ENCODE results near the gene C9orf85.
"Not testable (repeated sequence)": the region's sequence is repeated elsewhere in the genome, so short reads cannot be mapped to it uniquely, and the experiment has no call there.

C9orf85 gene, protein sequence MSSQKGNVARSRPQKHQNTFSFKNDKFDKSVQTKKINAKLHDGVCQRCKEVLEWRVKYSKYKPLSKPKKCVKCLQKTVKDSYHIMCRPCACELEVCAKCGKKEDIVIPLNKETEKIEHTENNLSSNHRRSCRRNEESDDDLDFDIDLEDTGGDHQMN

DNA sequence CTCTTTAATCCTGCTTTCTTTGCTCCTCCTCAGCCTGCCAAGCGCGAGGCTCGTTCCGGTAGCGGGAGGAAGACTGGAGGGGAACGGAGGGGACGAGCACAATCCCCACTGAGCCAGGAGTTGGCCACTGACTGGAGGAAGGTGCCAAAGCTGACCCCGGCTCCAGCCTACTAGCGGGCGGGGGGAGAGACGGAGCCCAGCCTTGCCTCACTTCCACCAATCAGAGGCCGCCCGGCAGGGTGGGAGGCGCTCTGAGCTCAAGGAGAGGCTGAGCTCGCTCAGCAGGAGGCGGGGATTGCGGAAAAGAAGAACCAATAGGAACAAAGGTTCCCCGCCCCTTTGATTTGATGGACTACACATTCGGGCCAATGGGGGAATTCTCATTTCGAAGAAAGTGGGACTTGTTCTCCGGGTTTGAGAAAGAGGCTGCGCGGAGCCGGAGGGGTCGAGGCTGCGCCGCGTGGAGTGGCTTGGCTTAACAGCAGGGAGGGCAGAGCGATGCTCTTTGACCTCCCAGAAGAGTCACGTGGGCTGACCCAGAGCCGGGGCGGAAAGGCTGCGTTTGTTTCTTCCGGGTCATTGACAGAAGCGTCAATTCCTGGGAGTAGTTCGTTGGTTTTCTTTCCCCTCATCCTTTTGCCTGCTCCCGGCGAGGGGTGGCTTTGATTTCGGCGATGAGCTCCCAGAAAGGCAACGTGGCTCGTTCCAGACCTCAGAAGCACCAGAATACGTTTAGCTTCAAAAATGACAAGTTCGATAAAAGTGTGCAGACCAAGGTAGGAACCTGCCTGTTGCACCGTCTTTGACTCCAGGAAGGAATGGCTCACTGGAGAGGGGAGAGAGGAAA lies at the start of gene C9orf85, which contains the start of gene ABHD17B:
TSS of gene C9orf85 (plus strand) at position 579 of the 847 bp plus-strand sequence. CDS start at position 675, 96 bp downstream.
TSS of gene ABHD17B (minus strand) at position 133 of the 847 bp plus-strand sequence. CDS start 36,113 bp downstream, outside the sequence.
- peak; percentile 96 for DNase-seq

- DNase-seq: no peak
Measured at GRCh38 chr9:71863631-71864030, 47.8 kb upstream of the C9orf85 start.

GRCh38 chr9:71875345-71875744 lies 36.1 kb upstream of the C9orf85 start:
- no peak for DNase-seq

DNA sequence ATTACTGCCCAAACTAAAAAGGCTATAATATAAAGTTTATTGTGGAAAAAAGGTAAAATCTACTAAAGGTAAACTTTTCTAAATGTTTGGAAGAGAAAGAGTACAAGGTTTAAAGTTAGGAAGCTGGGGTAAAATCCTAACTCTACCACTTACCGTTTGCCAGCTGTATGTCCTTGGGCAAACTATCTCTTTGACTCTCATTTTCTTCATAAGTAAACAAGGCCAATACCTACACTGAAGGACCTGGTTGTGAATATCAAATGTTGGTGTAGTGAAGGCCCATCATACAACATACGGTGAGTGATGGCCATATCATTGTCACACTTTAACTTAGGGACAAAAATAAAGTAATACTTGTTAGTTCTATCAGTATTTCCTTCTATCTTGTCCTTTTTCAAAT lies 35.3 kb upstream of the C9orf85 start:
- DNase-seq: no peak

GRCh38 chr9:71876829-71877228 lies 34.6 kb upstream of the C9orf85 start:
- DNase-seq: no peak

- no peak for DNase-seq
Measured at GRCh38 chr9:71878327-71879274, 32.8 kb upstream of the C9orf85 start.

GRCh38 chr9:71879644-71880174 lies 31.7 kb upstream of the C9orf85 start:
- no peak for DNase-seq

- no peak for DNase-seq
Measured at GRCh38 chr9:71884005-71884404, 27.4 kb upstream of the C9orf85 start.

DNA sequence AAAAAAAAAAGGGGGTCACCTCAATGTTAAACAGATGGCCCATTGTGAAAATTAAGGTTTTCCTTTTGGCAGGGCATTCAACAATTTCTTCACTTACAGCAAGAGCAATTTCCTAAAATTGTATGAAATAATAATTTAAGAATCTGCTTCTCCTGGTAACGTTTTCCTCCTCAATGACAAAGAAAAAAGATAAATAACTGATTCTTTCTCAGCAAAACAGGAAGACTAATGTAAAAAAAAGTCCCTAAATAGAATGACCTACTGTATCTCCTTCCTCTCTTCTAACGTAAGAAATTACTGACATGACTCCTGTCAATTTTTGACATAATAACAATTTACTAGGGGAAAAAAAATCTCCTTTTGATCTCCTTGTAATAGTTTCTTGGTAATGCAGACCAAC lies 26.0 kb upstream of the C9orf85 start:
- DNase-seq: no peak

DNA sequence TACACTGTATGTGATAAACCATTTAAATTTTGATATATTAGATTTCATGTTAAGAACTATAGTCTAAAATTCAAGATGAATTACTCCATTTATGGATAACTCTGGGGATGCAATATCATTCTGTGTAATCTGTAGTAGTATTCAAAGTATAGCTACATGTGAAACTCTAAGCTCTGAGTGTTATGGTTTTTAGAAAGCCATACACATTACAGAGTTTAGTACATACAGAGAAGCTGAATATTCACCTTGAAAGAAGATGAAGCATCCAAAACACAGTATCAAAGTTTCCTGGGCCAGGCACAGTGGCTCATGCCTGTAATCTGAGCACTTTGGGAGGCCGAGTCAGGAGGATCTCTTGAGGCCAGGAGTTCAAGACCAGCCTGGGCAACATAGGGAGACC lies 25.4 kb upstream of the C9orf85 start:
- DNase-seq: no peak

DNA sequence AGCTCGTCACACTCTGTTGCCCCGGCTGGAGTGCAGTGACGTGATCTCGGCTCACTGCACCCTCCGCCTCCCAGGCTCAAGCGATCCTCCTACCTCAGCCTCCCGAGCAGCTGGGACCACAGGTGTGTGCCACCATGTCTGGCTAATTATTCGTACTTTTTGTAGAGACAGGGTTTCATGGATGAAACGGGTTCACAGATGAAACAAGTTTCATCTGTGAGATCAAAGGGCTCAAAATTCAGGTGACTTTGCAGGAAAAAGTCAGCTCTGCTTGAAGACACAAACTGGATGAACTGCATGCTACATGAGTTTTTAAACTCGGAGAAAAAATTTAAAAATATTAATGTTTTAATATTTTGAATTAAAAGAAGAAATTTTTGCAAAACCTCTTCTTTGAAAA lies 24.9 kb upstream of the C9orf85 start:
- DNase-seq: no peak

- DNase-seq: no peak
Measured at GRCh38 chr9:71887362-71887761, 24.1 kb upstream of the C9orf85 start.

- no peak for DNase-seq
Measured at GRCh38 chr9:71890042-71890679, 21.3 kb upstream of the C9orf85 start.

DNA sequence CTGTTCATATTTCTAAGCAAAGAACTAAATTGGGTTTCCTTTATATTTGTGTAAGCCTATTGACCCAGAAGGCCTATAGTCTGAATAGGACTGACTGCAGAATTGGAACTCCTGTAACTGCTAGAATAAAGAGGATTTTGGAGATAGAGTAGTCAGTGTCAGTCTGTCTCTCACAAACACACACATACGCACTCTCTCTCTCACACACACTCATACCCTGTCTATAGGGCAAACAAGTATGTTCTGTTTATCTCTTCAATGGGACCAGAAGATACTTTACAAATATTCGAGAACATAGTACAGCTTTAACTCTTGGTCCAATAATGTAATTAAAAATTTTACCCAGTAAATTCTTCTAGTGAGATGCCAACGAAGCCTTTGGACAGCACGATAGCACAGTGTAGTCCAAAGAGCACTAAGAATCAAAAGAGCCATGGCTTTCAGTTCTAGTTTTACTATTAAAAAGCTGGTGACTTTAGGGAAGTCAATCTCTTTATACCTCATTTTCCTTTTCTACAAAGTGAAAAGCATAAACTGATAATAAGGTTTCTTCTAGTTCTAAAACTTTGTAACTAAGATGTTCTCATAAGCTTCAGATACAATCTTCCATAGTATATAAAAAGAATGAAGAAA lies 19.8 kb upstream of the C9orf85 start:
- no peak for DNase-seq

DNA sequence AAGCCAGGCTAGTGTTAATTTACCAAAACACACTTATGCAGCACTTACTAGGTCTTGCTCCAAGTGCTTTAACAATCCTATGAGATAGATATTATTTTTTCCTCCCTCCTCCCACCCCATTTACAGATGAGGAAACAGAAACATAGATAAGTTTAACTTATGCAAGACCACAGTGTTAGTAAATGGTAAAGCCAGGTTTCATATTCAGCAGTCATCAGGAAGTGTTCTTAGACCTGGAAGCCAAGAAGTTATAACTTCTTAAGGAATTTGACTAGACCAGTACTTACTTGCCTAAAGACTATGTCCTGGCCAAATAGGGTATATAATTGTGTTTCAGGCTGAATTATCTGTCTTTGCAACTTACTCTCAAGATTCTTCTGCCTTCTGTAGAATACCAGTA lies 16.3 kb upstream of the C9orf85 start:
- DNase-seq: no peak

GRCh38 chr9:71895955-71896354 lies 15.5 kb upstream of the C9orf85 start:
- no peak for DNase-seq

DNA sequence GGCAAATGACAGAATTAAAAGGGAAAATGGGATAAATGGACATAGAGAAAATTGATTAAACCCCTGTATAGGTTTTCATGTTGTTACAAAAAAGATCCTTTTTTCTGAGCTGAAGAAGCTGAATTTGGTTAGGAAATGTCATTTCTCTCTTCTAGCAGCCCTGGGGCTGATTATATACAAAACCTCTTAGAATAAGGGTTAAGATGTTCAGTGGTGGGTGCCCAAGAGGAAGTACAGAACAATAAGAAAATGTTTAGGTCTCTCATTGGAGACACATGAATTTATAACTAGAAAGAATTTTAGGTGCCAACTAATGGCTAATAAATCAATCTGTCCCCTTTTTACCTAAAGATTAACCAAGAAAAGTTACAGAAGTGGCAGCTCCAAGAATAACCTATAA lies 14.7 kb upstream of the C9orf85 start:
- no peak for DNase-seq

GRCh38 chr9:71897577-71897976 lies 13.9 kb upstream of the C9orf85 start:
- DNase-seq: no peak

GRCh38 chr9:71898756-71899155 lies 12.7 kb upstream of the C9orf85 start:
- DNase-seq: not testable (repeated sequence)

- no peak for DNase-seq
Measured at GRCh38 chr9:71901695-71902597, 9.5 kb upstream of the C9orf85 start.

DNA sequence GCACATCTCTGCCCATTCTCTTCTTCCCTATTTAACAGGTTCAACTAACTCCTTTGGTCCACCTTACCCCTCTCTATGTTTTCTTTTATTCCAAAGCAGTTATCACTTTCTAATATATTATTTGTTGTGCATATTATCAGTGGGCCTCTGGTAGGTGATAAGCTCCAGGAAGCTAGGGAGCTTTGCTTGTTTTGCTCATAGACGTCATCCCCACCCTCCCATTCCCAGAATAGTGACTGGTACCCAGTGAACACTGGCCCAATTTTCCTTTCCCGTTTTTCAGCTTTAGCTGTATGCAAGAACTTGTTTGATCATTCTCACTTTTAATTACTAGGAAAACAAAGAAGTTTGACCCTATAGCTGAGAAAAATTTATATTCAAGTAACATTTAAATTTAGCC lies 7.4 kb upstream of the C9orf85 start:
- no peak for DNase-seq

All from NCI-H526 treated with DMSO at 0.1 percent for 48 hours (cell line).